ENCODE measurements around the gene ZNF597. TPM values are rescaled to one million over a fixed set of nuclear protein-coding genes. Genes with fewer than 3 reads are reported as not detected.

Gene ZNF597
- total RNA-seq, 2 experiments from 2014 or later: 2.3 to 2.5 TPM

DNA sequence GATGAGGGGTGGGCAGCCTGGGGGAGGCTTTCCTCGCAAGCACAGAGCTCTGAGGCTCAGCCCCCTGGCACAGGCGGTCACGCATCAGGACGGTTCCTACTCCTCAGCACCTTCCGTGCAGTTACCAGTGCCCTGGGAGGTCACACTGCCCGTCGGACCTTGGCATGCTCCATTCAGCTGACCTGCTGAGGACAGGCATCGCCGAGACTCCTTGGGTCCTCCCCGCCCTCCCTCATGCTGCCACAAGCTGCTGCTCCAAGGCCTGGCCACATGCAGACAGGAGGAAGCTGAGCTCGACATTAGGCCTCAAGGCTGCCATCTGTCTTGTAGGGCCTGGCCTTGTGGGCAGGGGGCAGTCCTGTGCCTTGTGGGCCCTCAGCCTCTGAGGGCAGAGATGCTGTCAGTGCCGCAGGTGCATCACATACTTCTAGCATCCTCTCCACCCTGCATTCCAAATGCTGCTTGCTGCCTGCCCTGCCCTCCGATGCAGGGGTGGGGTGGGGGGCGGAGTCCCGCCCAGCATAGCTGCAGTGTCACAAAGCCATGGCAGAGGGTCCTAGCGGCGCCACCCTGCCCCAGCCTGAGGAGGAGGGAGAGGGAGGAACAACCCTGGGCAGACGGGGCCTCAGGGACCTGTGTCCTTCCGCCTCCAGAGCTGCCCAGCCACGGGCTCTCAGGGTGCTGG is 42.7 kb upstream of the ZNF597 start:
- no peak for ATAC-seq (ENCODE audit: poor library complexity)

DNA sequence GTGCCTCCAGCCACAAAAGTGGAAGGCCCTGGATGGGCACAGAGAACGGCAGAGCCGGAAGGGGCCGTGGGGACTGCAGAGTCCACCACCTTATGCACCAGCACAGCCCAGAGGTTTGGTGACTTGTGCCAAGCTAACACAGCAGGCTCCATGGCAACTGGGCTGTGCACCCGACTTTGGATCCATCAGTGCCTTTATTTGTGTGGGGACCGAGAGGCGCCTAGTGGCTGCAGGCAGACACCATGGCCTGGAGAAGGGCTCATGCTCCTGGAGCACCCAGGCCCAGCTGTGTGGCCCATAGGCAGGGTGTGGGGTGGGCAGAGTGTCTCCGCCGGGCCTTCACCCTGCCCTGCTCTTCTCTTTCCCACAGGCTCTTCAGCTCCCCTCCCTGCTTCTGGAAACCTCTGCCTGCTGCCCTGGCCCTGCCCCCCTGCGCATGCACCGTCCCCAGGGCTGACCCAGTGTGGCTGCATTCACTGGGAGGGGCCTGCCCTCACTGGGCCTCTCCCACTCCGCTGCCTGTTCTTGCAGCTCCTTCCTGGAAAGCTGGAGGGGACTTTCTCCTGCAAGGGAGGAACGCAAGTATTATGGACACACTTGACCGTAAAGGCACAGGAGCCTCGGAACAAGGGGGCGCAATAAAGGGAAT is 41.9 kb upstream of the ZNF597 start:
- Histone ChIP-seq H3K27me3 (ENCODE audit: control insufficient read depth in 1 of 2, insufficient read depth in 2 of 2, low read length in 2 of 2) (no peaks in the 10 kb centered on the region), H3K27ac (ENCODE audit: low read depth in 1 of 2, low read length in 2 of 2) (no peak overlapping the region), H3K4me1 (ENCODE audit: insufficient read depth, low read length) (no peaks in the 10 kb centered on the region), H3K36me3 (ENCODE audit: insufficient read depth, low read length) (peaks cover 51% of the 10 kb centered on the region), H3K4me3 (ENCODE audit: low read length) (no peak overlapping the region), H3K9me3 (ENCODE audit: control insufficient read depth in 1 of 2, insufficient read depth in 1 of 2, low read length in 2 of 2) (no peaks in the 10 kb centered on the region)
- Mint-ChIP-seq H3K9me3 (no peaks in the 10 kb centered on the region), H3K36me3 (ENCODE audit: low read depth) (peaks cover 53% of the 10 kb centered on the region), H3K27me3 (no peaks in the 10 kb centered on the region), H3K4me3 (no peak overlapping the region), H3K27ac (no peak overlapping the region), H3K4me1 (ENCODE audit: low read depth) (no peaks in the 10 kb centered on the region)
- DNase-seq: no peak
- no peak for TF ChIP-seq CTCF (IDR thresholded peaks at IDR 0.05)
- no peak for ATAC-seq (ENCODE audit: poor library complexity)
- intact Hi-C loops (cut with DNase I, micrococcal nuclease): no loop called here
- POLR2A ChIA-PET: no interaction called here
- CTCF ChIA-PET: interaction anchor here (1.2 kb wide), 1 partner anchor 16 kb away, joined by 4 read pairs; the partner anchor contains the start of gene CLUAP1

More for the DNA sequence above, 42.7 kb upstream of the ZNF597 start:
- H3K27ac ChIP-seq (ENCODE audit: low read depth in 1 of 2, low read length in 2 of 2): no peak overlapping the region
- intact Hi-C loops (cut with DNase I, micrococcal nuclease): no loop called here
- POLR2A ChIA-PET: no interaction called here
- Mint-ChIP-seq H3K4me1 (ENCODE audit: low read depth) (no peaks in the 10 kb centered on the region), H3K9me3 (no peaks in the 10 kb centered on the region), H3K4me3 (no peak overlapping the region), H3K27me3 (no peaks in the 10 kb centered on the region), H3K27ac (no peak overlapping the region), H3K36me3 (ENCODE audit: low read depth) (peaks cover 50% of the 10 kb centered on the region)
- TF ChIP-seq CTCF (IDR thresholded peaks at IDR 0.05): no peak
- DNase-seq: no peak
- H3K36me3 ChIP-seq (ENCODE audit: insufficient read depth, low read length): peaks cover 48% of the 10 kb centered on the region
- no peaks in the 10 kb centered on the region for H3K4me1 ChIP-seq (ENCODE audit: insufficient read depth, low read length)
- H3K27me3 ChIP-seq (ENCODE audit: control insufficient read depth in 1 of 2, insufficient read depth in 2 of 2, low read length in 2 of 2): no peaks in the 10 kb centered on the region
- no peak overlapping the region for H3K4me3 ChIP-seq (ENCODE audit: low read length)
- no peaks in the 10 kb centered on the region for H3K9me3 ChIP-seq (ENCODE audit: control insufficient read depth in 1 of 2, insufficient read depth in 1 of 2, low read length in 2 of 2)
- CTCF ChIA-PET: interaction anchor here (1.2 kb wide), 1 partner anchor 15 kb away, joined by 4 read pairs; the partner anchor contains the start of gene CLUAP1

GRCh38 chr16:3484318-3485096 is 41.2 kb upstream of the ZNF597 start:
- Mint-ChIP-seq H3K27me3 (no peaks in the 10 kb centered on the region), H3K36me3 (ENCODE audit: low read depth) (peaks cover 60% of the 10 kb centered on the region), H3K27ac (no peak overlapping the region), H3K4me1 (ENCODE audit: low read depth) (no peaks in the 10 kb centered on the region), H3K4me3 (no peak overlapping the region), H3K9me3 (no peaks in the 10 kb centered on the region)
- H3K27ac ChIP-seq (ENCODE audit: low read depth in 1 of 2, low read length in 2 of 2): no peak overlapping the region
- ChIA-PET POLR2A (no interaction called here), CTCF (no interaction called here)
- H3K36me3 ChIP-seq (ENCODE audit: insufficient read depth, low read length): peaks cover 58% of the 10 kb centered on the region
- no peak for TF ChIP-seq CTCF (IDR thresholded peaks at IDR 0.05)
- intact Hi-C loops (cut with DNase I, micrococcal nuclease): no loop called here
- no peaks in the 10 kb centered on the region for H3K27me3 ChIP-seq (ENCODE audit: control insufficient read depth in 1 of 2, insufficient read depth in 2 of 2, low read length in 2 of 2)
- no peak for DNase-seq
- ATAC-seq (ENCODE audit: poor library complexity): no peak
- no peak overlapping the region for H3K4me3 ChIP-seq (ENCODE audit: low read length)
- H3K4me1 ChIP-seq (ENCODE audit: insufficient read depth, low read length): no peaks in the 10 kb centered on the region
- no peaks in the 10 kb centered on the region for H3K9me3 ChIP-seq (ENCODE audit: control insufficient read depth in 1 of 2, insufficient read depth in 1 of 2, low read length in 2 of 2)

Measured in CD4-positive, alpha-beta T cell (primary cell).